ENCODE measurements around the gene P4HA2.
"Not testable (repeated sequence)": the region's sequence is repeated elsewhere in the genome, so short reads cannot be mapped to it uniquely, and the experiment has no call there.

P4HA2 gene

DNA sequence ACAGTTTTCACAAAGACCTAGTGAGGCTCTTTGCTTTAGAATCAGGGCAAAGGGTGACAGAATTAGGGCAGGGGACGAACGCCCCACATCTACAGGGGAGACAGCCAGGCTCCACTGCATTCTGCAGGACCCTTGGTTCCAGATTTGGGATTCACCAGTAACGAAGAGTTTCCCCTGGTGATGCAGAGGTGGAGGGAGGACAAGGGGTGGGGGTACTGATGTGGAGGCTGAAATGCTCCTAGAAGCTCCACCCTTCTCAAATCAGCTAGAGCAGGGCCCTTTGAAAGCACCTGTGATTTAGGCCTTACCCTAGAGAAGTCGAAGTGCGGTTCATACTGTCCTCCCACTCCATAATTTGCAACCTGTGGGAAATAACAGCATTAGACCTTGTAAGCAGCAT, 29.1 kb downstream of the P4HA2 start:
- no peak for DNase-seq

DNA sequence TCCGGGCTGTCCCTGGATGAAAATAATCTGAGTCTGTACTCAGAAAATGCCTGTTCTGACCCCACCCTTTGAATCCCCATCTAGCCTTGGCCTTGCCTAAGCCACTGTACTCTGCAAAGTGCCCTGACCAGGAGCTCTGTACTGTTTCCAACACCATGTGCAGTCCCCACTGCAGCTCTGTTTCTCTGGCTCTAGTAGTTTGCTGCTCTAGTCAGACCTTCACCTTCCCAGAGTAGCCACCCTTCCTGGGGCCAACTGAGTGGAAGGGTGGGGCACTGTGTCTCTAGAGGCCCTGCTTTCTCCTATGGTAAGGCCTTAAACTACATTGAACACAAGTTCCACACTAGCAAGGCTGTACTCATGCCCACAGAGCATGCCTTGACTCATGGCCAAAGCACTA, 31.9 kb downstream of the P4HA2 start:
- DNase-seq, result no peak

DNA sequence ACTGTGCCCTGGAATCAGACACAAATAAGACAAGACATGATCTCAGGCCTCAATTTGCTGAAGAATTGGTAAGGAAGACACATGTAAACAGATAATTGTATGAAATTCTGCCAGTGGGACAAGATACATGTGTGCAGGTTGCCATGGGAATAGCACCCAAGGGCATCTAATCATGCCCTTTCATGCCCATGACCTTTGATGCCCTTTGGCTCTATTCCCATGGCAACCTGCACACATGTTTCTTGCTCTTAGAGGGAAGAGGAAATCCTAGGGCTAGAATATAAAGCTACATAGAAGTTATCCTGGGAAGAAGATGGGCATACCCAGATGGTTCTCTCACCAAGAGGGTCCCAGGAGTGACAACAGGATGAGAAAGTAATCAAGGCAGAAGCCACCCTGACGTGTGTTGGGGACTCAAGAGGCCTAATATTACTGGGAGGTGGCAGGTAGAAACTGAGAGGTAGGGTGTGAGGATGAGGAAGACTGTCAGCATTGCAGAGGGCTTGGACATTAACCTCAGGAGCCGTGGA, 34.4 kb downstream of the P4HA2 start:
- no peak for DNase-seq

DNA sequence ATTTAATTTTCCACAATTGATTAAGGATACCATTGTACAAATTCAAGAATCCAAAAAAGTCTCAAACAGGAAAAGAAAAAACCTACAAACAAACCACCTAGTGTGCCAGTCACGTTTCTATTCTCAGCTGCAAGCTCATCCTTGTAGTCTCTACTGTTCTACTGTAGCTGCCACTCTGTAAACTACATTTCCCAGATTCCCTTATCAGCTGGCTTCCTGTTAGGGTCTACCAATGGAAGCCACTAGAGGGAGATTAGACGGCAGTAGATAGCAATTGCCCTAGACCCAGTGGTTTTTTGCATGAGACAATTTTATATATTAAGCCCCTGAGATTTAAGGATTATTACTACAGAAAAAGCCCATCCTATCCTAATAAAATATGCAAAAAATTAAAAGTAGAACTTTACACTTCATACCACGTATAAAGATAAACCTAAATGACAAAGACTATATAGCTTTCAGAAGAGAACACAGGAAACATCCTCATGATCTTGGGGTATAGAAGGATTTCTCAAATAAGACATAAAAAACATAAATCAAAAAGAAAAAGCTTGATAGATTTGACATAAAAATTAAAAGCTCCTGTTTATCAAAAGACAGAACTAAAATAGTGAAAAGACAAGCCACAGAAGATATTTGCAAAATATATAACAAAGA, 37.4 kb downstream of the P4HA2 start:
- peak in 1 of 5 donors; percentile 49 for DNase-seq

DNA sequence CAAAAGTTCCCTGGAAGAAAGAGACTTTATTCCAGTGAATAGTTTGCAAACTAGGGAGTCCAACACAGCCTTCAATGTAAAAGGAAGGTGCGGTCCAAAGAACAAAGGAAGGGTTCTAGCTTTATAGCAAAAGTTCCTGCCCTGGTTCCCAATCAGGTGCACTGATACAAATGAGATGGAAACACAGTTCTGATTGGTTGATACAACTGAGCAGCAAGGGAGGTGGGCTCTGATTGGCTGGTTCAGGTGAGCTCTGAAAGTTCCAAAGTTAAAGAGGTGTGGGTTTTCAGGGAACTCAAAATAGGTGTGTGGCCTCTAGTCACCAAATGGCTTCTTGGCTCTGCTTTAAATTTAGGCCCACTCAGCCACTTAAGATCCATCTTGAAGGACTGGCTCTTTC, 43.1 kb downstream of the P4HA2 start:
- no peak for DNase-seq

DNA sequence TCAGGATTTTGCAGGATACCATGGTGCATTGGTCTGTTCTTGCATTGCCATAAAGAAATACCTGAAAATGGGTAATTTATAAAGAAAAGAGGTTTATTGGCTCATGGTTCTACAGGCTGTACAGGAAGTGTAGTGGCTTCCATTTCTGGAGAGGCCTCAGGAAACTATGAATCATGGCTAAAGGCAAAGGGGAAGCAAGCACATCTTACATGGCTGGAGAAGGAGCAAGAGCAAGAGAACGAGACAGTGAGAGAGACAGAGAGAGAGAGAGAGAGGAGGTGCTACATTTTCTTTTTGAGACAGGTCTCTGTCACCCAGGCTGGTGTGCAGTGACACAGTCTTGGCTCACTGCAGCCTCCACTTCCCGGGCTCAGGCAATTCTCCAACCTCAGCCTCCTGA, 43.9 kb downstream of the P4HA2 start:
- no peak for DNase-seq

DNA sequence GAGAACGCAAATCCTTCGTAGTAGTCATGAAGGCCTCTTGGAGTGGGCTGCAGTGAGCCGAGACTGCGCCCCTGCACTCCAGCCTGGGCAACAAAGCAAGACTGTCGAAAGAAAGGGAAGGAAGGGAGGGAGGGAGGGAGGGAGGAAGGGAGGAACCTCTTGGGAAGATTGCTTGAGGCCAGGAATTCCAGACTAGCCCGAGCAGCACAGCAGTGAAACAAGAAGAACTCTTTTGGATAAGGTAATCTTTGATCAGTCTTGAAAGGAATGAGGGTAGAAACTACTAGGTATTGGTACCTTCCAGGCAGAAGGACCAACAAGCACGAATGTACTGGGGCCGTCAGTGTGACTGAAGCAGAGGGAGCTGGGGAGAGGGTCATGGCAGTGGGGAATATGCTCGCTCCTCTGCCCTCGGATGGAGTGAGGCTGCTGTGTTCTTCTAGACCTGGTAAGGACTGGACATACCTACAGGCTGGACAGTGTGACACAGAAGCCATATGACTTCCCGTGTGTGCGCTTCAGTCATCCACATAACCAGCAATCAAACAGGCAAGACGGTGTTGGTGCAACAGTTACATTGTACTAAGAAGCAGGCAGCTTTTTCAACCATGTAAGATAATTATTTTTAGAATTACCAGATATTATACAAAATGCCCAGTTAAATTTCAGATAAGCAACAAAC, 45.2 kb downstream of the P4HA2 start:
- no peak for DNase-seq

DNA sequence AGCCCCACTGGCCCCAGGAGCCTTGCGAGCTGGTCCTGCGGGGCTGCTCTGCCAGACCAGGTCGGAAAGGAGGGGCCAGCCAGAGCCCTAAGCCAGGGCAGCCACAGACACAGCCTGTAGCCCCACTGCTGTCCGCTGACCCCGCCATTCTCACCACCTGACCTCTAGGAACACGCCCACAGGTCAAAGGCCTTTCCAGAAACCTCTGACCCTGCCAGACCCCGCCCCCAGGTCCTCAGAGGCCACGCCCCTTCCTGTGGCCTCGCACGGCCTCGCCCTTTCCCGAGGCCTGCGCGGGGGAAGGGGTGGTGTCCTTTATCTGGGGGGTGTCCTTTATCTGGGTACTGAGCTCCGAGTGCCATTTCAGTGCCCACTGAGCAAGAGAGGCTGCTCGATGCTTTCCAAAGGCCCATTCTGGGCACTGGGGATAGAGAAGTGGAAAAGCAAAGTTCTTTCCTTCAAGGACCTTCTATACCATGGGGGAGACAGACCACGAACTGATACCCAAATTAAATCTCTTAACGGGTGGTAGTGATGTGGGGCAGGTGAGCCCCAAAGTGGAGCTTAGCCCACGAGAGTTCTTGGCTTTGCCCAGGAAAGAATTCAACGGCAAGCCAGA, 46.5 kb downstream of the P4HA2 start:
- DNase-seq, result no peak

DNA sequence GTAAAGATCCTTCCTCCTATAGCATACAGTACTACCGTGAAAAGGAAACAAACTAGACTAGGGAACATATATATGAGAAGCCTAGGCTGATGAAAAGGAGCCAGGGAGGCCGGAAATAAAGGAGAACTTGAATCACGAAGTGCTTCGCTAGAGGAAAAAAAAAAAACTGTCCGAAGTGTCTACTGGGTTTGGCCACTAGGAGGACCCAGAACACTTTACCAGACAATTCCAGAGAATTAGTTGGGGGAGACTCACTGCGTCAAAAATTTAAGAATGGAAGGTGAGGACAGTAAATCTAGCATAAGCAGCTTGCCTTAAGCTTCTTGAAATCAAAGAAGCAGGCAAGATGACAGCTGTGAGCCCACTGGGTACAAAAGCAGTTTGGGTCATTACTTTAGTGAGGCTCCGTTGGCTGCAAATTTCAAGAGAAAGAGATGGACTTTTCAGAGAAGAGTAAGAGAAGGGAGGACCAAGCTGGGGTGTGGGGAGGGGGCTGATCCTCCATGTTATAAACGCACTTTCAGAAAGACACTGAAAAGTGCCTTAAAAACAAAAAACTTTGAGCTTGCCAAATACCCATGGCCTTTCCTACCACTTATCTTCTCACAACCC, 47.4 kb downstream of the P4HA2 start:
- DNase-seq, result peak in 1 of 5 donors; percentile 47

DNA sequence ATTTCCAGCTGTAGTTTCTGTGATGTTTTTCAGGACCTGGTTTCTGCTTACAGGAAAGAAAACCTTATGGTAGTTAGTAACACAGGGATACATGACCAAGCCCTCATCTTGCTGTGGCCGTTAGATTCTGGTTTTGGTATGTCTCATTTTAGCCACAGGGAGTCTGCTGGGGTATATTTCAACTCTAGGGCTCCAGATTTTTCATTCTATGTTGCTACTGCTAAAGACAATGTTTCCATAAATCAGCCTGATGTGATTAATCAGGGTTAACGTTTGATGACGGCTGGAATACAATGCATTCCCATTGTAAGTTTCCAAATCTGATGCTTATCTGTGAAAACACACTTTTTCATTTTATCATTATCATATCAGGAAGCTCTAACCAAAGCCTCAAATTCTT, 48.2 kb downstream of the P4HA2 start:
- DNase-seq, result peak in 1 of 5 donors; percentile 43

DNA sequence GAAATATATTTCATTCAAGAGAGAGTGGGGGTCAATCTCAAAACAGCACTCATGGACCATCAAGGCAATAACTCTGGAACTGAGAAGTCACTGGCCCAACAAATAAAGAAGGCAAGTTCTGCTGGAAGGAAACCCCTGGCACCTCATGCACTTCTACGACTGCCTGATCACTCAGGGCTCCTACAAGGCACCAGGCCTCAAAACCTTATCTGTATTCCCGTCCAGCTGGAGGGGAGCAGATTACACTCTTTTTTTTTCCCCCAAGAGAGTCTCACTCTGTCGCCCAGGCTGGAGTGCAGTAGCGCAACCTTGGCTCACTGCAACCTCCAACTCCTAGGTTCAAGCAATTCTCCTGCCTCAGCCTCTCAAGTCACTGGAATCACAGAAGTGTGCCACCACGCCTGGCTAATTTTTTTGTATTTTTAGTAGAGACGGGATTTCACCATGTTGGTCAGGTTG, 49.9 kb downstream of the P4HA2 start:
- DNase-seq, result no peak

DNA sequence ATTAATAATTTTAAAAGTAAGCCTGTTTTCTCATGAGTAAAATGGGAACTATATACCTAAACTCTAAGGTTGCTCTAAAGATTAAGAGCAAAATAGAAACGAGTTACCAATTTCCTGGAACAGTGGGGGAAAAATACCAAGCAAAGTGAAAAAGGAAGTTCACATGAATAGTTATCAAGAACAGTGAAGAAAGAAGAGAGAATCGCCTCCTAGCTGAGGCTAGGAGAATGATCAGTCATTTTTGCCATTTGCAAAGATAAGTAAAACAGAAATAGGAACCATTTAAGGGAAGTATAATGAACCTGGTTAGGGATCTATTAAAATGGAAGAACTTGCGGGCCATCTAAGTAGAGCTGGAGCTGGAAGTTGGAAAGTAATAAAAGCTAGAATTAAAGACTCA, 50.7 kb downstream of the P4HA2 start:
- peak in 1 of 5 donors; percentile 57 for DNase-seq

DNA sequence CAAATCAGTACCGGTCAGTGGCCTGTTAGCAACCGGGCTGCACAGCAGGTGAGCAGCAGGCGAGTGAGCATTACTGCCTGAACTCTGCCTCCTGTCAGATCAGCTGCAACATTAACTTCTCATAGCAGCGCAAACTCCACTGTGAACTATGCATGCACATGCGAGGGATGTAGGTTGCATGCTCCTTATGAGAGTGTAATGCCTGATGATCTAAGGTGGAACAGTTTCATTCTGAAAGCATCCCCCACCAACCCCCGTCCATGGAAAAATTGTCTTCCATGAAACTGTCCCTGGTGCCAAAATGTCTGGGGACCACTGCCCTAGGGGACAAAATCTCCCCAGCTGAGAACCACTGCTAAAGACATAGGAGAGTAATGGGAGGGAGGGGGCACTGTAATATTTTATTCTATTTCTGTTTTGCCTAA, 51.1 kb downstream of the P4HA2 start:
- peak in 1 of 5 donors; percentile 55 for DNase-seq

DNA sequence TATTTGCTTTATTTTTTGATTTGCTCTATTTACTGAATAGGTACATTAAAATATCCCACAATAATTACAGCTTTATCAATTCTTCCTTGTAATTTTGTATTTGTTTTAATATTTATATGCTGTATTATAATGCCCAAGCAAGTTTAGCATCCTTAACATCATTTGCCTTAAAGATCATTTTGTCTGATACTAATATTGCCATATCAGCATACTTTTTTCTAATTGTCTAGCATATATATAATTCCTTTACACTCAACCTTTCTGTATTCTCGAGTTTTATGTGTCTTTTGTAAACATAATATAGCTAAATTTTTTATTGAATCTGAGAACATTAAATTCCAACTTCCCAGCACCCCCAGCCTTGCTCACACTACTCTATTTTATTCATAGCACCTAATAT, 64.7 kb downstream of the P4HA2 start:
- no peak for DNase-seq

DNA sequence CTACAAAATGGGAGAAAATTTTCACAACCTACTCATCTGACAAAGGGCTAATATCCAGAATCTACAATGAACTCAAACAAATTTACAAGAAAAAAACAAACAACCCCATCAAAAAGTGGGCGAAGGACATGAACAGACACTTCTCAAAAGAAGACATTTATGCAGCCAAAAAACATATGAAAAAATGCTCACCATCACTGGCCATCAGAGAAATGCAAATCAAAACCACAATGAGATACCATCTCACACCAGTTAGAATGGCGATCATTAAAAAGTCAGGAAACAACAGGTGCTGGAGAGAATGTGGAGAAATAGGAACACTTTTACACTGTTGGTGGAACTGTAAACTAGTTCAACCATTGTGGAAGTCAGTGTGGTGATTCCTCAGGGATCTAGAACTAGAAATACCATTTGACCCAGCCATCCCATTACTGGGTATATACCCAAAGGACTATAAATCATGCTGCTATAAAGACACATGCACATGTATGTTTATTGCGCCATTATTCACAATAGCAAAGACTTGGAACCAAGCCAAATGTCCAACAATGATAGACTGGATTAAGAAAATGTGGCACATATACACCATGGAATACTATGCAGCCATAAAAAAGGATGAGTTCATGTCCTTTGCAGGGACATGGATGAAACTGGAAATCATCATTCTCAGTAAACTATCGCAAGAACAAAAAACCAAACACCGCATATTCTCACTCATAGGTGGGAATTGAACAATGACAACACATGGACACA, 65.9 kb downstream of the P4HA2 start:
- not testable (repeated sequence) for DNase-seq

DNA sequence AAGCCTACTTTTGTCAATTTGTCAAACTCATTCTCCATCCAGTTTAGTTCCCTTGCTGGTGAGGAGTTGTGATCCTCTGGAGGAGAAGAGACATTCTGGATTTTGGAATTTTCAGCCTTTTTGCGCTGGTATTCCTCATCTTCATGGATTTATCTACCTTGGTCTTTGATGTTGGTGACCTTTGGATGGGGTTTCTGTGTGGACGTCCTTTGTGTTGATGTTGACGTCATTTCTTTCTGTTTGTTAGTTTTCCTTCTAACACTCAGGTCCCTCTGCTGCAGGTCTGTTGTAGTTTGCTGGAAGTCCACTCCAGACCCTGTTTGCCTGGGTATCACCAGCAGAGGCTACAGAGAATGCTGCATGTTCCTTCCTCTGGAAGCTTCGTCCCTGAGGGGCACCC, 71.2 kb downstream of the P4HA2 start:
- DNase-seq, result no peak

DNA sequence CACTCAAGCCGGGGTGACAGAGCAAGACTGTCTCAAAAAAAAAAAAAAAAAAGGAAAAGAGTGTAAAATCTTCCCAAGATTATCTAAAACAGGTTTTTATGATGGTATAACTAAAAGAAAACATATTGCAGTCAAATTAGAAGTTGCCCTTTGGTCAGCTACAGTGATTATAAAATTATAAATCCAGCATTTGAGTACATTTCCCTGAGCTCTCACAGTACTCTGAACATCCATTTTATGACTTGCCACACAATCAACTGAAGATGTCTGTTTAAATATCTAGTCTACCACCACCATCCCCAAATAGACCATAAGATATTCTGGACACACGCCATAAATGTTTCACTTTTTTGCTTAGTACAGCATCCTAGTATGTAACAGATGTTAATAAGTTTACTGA, 77.1 kb downstream of the P4HA2 start:
- no peak for DNase-seq

DNA sequence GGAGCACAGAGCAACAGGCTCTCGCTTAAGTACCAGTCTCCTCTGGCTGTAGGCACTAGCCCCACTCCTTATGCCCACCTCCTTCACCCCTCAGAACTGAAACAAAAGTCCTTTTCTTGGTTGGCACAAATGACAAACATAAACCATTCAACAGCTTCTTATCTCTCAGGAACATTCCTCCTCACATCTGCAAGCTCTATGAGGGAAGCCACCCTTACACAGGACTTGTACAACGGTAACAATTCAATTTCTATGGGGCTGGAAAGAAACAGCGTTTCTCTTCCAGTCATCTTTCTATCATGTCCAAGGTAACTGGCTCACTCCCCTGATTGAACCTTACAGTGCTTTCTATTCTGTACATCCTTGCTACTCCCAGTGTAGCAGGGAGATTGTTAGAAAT, 80.0 kb downstream of the P4HA2 start:
- DNase-seq, result no peak

DNA sequence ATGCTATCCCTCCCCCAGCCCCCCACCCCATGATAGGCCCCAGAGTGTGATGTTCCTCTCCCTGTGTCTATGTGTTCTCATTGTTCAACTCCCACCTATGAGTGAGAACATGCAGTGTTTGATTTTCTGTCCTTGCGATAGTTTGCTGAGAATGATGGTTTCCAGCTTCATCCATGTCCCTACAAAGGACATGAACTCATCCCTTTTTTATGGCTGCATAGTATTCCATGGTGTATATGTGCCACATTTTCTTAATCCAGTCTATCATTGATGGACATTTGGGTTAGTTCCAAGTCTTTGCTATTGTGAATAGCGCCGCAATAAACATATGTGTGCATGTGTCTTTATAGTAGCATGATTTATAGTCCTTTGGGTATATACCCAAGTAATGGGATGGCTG, 82.3 kb downstream of the P4HA2 start:
- not testable (repeated sequence) for DNase-seq

DNA sequence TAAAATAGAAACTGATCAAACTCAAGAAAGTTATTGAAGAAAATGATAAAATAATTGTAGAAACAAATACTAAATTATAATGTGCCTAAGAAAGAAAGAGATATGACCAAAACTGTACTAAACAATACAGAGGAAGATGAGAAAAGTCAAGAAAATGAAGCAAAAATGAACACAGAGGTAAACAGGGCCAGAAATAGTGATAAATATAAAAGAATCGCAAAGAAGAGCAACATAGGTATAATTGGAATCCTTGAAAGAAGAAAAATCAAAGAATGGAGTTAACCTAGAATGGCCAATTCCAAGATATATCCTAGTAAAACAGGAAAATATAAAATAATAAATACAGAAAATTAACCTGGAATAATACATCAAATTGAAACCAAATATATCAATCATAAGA, 84.5 kb downstream of the P4HA2 start:
- DNase-seq, result no peak

DNA sequence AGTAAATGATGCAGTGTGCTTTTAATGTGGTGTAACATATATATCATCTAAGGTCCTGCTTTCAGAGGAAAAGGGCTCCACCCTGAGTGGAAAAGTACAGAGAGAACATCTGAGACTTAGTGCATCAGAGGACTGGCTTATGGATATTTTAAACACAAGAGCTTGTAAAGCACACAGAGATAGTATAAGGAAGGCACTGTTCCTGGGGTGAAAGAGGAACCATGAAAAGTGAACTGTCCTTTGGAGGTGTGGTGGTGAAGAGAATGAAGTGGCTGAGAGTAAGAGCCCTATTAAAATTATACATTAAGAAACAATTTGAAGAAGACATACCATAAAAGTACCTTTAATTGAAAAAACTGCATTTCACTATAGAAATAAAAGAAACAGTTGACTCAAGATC, 85.2 kb downstream of the P4HA2 start:
- DNase-seq, result no peak

Measured in T-helper 1 cell (primary cell).